Prostate gland (tissue), 2 donors: ENCODE measurements around the gene FARP1. TPM values are rescaled to one million over a fixed set of nuclear protein-coding genes. Genes with fewer than 3 reads are reported as not detected.

Experiments used
- DNase-seq: peaks from one replicate; pipeline ENCODE4 v3.0.0-alpha.2; 2019; ENCODE audit warnings: low spot score
- H3K27ac ChIP-seq, 2 donors: fragments of 200-600 bp; sonication (generic); 2 replicates each; pipeline ENCODE4 v1.5.1; 2017 to 2019
- H3K27me3 ChIP-seq: fragments of 200-600 bp; sonication (generic); replicated peaks from 2 replicates; pipeline ENCODE4 v1.5.1; 2019; ENCODE audit not compliant: insufficient read depth
- H3K36me3 ChIP-seq, 2 donors: fragments of 200-600 bp; sonication (generic); 1 replicate in 1 of 2; 2 replicates in 1 of 2; pipeline versions ENCODE4 v1.5.1 to v1.8.1; 2017 to 2019
- H3K4me1 ChIP-seq: fragments of 200-600 bp; sonication (generic); replicated peaks from 2 replicates; pipeline ENCODE4 v1.5.1; 2019
- H3K4me3 ChIP-seq, 2 donors: fragments of 200-600 bp; sonication (generic); 2 replicates each; pipeline ENCODE4 v1.5.1; 2017 to 2019
- H3K9me3 ChIP-seq: fragments of 200-600 bp; sonication (generic); 2 replicates; pipeline ENCODE4 v1.5.1; 2017
- CTCF ChIP-seq, 4 experiments: fragments of 200-600 bp in 2 of 4; fragments of 450-650 bp in 2 of 4; sonication (generic) in 2 of 4; IDR thresholded peaks; 1 replicate in 3 of 4; 2 replicates in 1 of 4; pipeline ENCODE4 v1.5.1; 2016 to 2019; ENCODE audit warnings: antibody characterized with exemption in 4 of 4, mild to moderate bottlenecking in 2 of 4, moderate library complexity in 2 of 4
- POLR2A ChIP-seq: fragments of 450-650 bp; IDR thresholded peaks from one replicate; pipeline ENCODE4 v1.6.1; 2016; ENCODE audit warnings: antibody characterized with exemption, mild to moderate bottlenecking
- POLR2AphosphoS5 ChIP-seq: sonication (generic); formaldehyde crosslinking; IDR thresholded peaks from one replicate; pipeline ENCODE4 v1.6.1; 2017; ENCODE audit warnings: antibody characterized with exemption
- WGBS: methylation state at CpG from one replicate; pipeline ENCODE4 v1.1.5; 2018; 5-methylcytosine and 5-hydroxymethylcytosine counted together
- intact Hi-C: fragments of 100-400 bp; cut with DNase I; formaldehyde crosslinking; loops from one replicate; pipeline ENCODE4 v1.14.2; 2022
- total RNA-seq, 2 donors: library from RNA; depleted of rRNA; stranded (reverse); fragments of >200 nt; gene quantifications; one replicate each; pipeline ENCODE4 v1.1.0, GENCODE V29; 2016

Gene FARP1
- total RNA-seq, 2 donors from 2014 or later = 70.6 to 77.5 TPM

- WGBS = 41% methylated on average over 9 of the region's 9 CpGs
- no peak for TF ChIP-seq POLR2A
- TF ChIP-seq CTCF (IDR thresholded peaks at IDR 0.05) = no peak
- no peak for TF ChIP-seq POLR2AphosphoS5
- H3K4me1 ChIP-seq = no peaks in the 10 kb centered on the region
- no peak overlapping the region for H3K27ac ChIP-seq
- intact Hi-C loops = no loop called here
- DNase-seq = no peak
- H3K9me3 ChIP-seq = no peaks in the 10 kb centered on the region
- H3K4me3 ChIP-seq = no peak overlapping the region
- H3K27me3 ChIP-seq = no peaks in the 10 kb centered on the region
- no peaks in the 10 kb centered on the region for H3K36me3 ChIP-seq
Observed at GRCh38 chr13:98389319-98389718, 246.4 kb downstream of the FARP1 start.

DNA sequence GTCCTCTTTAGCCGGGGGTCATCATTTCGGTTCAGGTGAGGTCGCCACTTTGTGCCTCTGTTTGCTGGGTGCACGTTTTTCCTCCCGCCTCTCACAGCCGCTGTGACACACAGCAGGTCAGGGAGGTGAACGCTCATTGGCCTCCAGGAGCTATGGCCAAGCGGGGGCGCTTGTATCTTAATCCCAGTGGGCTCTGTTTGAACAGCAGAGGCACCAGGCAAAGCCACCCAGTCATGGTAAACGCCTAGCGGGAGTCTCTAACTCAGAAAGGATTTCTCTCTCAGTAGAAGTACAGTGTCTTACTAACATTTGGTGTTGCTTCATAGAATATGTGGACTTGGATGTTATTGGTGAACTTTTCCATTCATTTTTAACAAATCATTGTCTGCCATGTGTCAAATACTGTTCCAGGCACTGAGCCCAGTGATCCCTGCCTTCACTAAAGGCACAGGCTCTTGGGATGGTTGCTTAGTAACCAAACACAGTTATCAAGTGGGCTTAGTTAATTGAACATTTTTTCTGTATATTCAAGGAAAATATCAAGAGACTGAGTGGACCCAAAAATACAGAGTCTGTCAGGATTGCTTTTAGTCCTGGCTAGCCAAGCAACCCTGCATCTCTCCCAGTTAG is 247.3 kb downstream of the FARP1 start:
- no peaks in the 10 kb centered on the region for H3K36me3 ChIP-seq
- intact Hi-C loops = loop anchor here (10.0 kb wide), 2 partner anchors 355 to 535 kb away; no protein-coding TSS in a partner anchor
- H3K4me3 ChIP-seq = no peak overlapping the region
- no peak overlapping the region for H3K27ac ChIP-seq
- no peaks in the 10 kb centered on the region for H3K9me3 ChIP-seq
- TF ChIP-seq POLR2AphosphoS5 = no peak
- TF ChIP-seq POLR2A = no peak
- TF ChIP-seq CTCF (IDR thresholded peaks at IDR 0.05) = no peak
- DNase-seq = no peak
- H3K27me3 ChIP-seq = no peaks in the 10 kb centered on the region
- WGBS = 95% methylated on average over 11 of the region's 11 CpGs
- H3K4me1 ChIP-seq = no peaks in the 10 kb centered on the region

GRCh38 chr13:98393873-98394272 is 251.0 kb downstream of the FARP1 start:
- H3K9me3 ChIP-seq = no peaks in the 10 kb centered on the region
- DNase-seq = no peak
- no peaks in the 10 kb centered on the region for H3K36me3 ChIP-seq
- TF ChIP-seq POLR2AphosphoS5 (no peak), POLR2A (no peak), CTCF (IDR thresholded peaks at IDR 0.05) (no peak)
- H3K27ac ChIP-seq = no peak overlapping the region
- no peaks in the 10 kb centered on the region for H3K4me1 ChIP-seq
- no peaks in the 10 kb centered on the region for H3K27me3 ChIP-seq
- WGBS = 78% methylated on average over 11 of the region's 11 CpGs
- H3K4me3 ChIP-seq = no peak overlapping the region
- intact Hi-C loops = loop anchor here (10.0 kb wide), 2 partner anchors 359 to 539 kb away; no protein-coding TSS in a partner anchor

DNA sequence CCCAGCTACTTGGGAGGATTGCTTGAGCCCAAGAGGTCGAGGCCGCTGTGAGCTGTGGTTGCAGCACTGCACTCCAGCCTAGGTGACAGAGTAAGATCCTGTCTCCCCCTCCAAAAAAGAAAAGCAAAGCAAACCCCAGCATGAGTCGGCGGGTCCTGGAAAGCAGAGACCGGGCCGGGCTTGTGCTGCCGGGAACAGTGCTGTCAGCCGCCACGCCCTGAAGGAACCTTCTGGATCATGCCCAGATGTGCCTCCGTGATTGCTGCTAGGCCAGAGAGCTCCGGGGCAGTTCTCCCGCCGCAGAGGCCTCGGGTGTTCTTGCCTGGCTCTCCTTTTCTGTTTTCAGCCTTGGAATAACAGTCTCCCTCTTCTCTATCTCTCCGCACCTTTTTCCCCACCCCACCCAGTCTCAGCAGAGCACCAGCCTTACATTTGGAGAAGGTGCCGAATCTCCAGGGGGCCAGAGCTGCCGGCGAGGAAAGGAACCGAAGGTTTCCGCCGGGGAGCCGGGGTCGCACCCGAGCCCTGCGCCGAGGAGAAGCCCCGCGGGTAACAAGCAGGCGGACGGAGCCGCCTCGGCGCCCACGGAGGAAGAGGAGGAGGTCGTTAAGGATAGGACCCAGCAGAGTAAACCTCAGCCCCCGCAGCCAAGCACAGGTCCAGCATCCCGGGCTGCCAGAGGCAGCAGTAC is 252.1 kb downstream of the FARP1 start:
- Histone ChIP-seq H3K9me3 (no peaks in the 10 kb centered on the region), H3K27me3 (no peaks in the 10 kb centered on the region), H3K4me1 (no peaks in the 10 kb centered on the region), H3K4me3 (no peak overlapping the region), H3K36me3 (no peaks in the 10 kb centered on the region), H3K27ac (no peak overlapping the region)
- no peak for DNase-seq
- intact Hi-C loops = loop anchor here (10.0 kb wide), 2 partner anchors 360 to 540 kb away; no protein-coding TSS in a partner anchor
- 90% methylated on average over 37 of the region's 37 CpGs for WGBS
- TF ChIP-seq POLR2A = no peak
- no peak for TF ChIP-seq POLR2AphosphoS5
- TF ChIP-seq CTCF (IDR thresholded peaks at IDR 0.05) = no peak
